ENCODE results near the gene SNX30. TPM values are rescaled to one million over a fixed set of nuclear protein-coding genes. Genes with fewer than 3 reads are reported as not detected.

SNX30 gene
- total RNA-seq, 1 donor from 2014 or later, result 12.8 TPM

GRCh38 chr9:112863214-112863613 is 112.7 kb downstream of the SNX30 start:
- H3K36me3 Mint-ChIP-seq (ENCODE audit: low read depth, unreplicated experiment), result peaks cover 7% of the 10 kb centered on the region
- H3K27me3 Mint-ChIP-seq (ENCODE audit: unreplicated experiment), result peaks cover 1% of the 10 kb centered on the region
- no peak for DNase-seq (ENCODE audit: low spot score)
- no peak for TF ChIP-seq CTCF (IDR thresholded peaks at IDR 0.05; ENCODE audit: unreplicated experiment)
- H3K9me3 Mint-ChIP-seq (ENCODE audit: unreplicated experiment), result no peaks in the 10 kb centered on the region
- H3K4me3 Mint-ChIP-seq (ENCODE audit: unreplicated experiment), result no peak overlapping the region
- H3K4me1 Mint-ChIP-seq (ENCODE audit: unreplicated experiment), result peaks cover 6% of the 10 kb centered on the region
- no peak overlapping the region for H3K27ac Mint-ChIP-seq (ENCODE audit: unreplicated experiment)

GRCh38 chr9:112863746-112864145 is 113.2 kb downstream of the SNX30 start:
- DNase-seq (ENCODE audit: low spot score), result no peak
- TF ChIP-seq CTCF (IDR thresholded peaks at IDR 0.05; ENCODE audit: unreplicated experiment), result no peak
- Mint-ChIP-seq H3K36me3 (ENCODE audit: low read depth, unreplicated experiment) (peaks cover 8% of the 10 kb centered on the region), H3K9me3 (ENCODE audit: unreplicated experiment) (no peaks in the 10 kb centered on the region), H3K27me3 (ENCODE audit: unreplicated experiment) (peaks cover 1% of the 10 kb centered on the region), H3K4me1 (ENCODE audit: unreplicated experiment) (peaks cover 6% of the 10 kb centered on the region), H3K27ac (ENCODE audit: unreplicated experiment) (no peak overlapping the region), H3K4me3 (ENCODE audit: unreplicated experiment) (no peak overlapping the region)

- Mint-ChIP-seq H3K4me1 (ENCODE audit: unreplicated experiment) (peaks cover 10% of the 10 kb centered on the region), H3K36me3 (ENCODE audit: low read depth, unreplicated experiment) (peaks cover 8% of the 10 kb centered on the region), H3K4me3 (ENCODE audit: unreplicated experiment) (no peak overlapping the region), H3K27ac (ENCODE audit: unreplicated experiment) (no peak overlapping the region), H3K9me3 (ENCODE audit: unreplicated experiment) (no peaks in the 10 kb centered on the region), H3K27me3 (ENCODE audit: unreplicated experiment) (peaks cover 1% of the 10 kb centered on the region)
- no peak for TF ChIP-seq CTCF (IDR thresholded peaks at IDR 0.05; ENCODE audit: unreplicated experiment)
- no peak for DNase-seq (ENCODE audit: low spot score)
Observed at GRCh38 chr9:112864403-112864802, 113.8 kb downstream of the SNX30 start.

- Mint-ChIP-seq H3K4me1 (ENCODE audit: unreplicated experiment) (peaks cover 12% of the 10 kb centered on the region), H3K36me3 (ENCODE audit: low read depth, unreplicated experiment) (peaks cover 13% of the 10 kb centered on the region), H3K9me3 (ENCODE audit: unreplicated experiment) (no peaks in the 10 kb centered on the region), H3K27ac (ENCODE audit: unreplicated experiment) (no peak overlapping the region), H3K4me3 (ENCODE audit: unreplicated experiment) (no peak overlapping the region), H3K27me3 (ENCODE audit: unreplicated experiment) (peaks cover 1% of the 10 kb centered on the region)
- DNase-seq (ENCODE audit: low spot score), result no peak
- no peak for TF ChIP-seq CTCF (IDR thresholded peaks at IDR 0.05; ENCODE audit: unreplicated experiment)
Observed at GRCh38 chr9:112864982-112865381, 114.4 kb downstream of the SNX30 start.

GRCh38 chr9:112866662-112867274 is 116.2 kb downstream of the SNX30 start:
- peaks cover 1% of the 10 kb centered on the region for H3K27me3 Mint-ChIP-seq (ENCODE audit: unreplicated experiment)
- H3K36me3 Mint-ChIP-seq (ENCODE audit: low read depth, unreplicated experiment), result peaks cover 13% of the 10 kb centered on the region
- H3K4me3 Mint-ChIP-seq (ENCODE audit: unreplicated experiment), result no peak overlapping the region
- H3K9me3 Mint-ChIP-seq (ENCODE audit: unreplicated experiment), result no peaks in the 10 kb centered on the region
- no peak overlapping the region for H3K27ac Mint-ChIP-seq (ENCODE audit: unreplicated experiment)
- H3K4me1 Mint-ChIP-seq (ENCODE audit: unreplicated experiment), result peaks cover 10% of the 10 kb centered on the region
- no peak for DNase-seq (ENCODE audit: low spot score)
- no peak for TF ChIP-seq CTCF (IDR thresholded peaks at IDR 0.05; ENCODE audit: unreplicated experiment)
